ENCODE results near the gene PAIP2B.

PAIP2B gene

DNA sequence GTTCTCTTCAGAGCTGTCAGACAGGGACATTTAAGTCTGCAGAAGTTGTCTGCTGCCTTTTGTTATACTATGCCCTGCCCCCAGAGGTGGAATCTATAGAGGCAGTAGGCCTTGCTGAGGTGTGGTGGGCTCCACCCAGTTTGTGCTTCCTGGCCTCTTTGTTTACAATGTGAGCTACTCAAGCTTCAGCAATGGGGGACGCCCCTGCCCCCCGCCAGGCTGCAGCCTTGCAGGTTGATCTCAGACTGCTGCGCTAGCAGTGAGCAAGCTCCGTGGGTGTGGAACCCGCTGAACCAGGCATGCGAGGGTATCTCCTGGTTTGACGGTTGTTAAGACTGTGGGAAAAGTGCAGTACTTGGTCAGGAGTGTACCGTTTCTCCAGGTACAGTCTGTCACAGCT is 24.0 kb upstream of the PAIP2B start:
- no peak for TF ChIP-seq YY1 (IDR thresholded peaks at IDR 0.05; ENCODE audit: low read depth)
- no peak for TF ChIP-seq ZBTB7A (IDR thresholded peaks at IDR 0.05; ENCODE audit: low read depth)
- no peak for TF ChIP-seq EGR1 (IDR thresholded peaks at IDR 0.05)
- TF ChIP-seq CREB1 (IDR thresholded peaks at IDR 0.05; ENCODE audit: low read depth), result no peak
- no peak for TF ChIP-seq TEAD4 (IDR thresholded peaks at IDR 0.05)
- TF ChIP-seq, protein P1, sequence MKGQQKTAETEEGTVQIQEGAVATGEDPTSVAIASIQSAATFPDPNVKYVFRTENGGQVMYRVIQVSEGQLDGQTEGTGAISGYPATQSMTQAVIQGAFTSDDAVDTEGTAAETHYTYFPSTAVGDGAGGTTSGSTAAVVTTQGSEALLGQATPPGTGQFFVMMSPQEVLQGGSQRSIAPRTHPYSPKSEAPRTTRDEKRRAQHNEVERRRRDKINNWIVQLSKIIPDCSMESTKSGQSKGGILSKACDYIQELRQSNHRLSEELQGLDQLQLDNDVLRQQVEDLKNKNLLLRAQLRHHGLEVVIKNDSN (IDR thresholded peaks at IDR 0.05), result no peak
- TF ChIP-seq, protein P2, sequence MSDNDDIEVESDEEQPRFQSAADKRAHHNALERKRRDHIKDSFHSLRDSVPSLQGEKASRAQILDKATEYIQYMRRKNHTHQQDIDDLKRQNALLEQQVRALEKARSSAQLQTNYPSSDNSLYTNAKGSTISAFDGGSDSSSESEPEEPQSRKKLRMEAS (IDR thresholded peaks at IDR 0.05), result no peak
- no peak for TF ChIP-seq NFIC (IDR thresholded peaks at IDR 0.05)
- TF ChIP-seq CEBPB (IDR thresholded peaks at IDR 0.05), result no peak
- TF ChIP-seq RAD21 (IDR thresholded peaks at IDR 0.05; ENCODE audit: low read depth), result no peak
- TF ChIP-seq EP300 (IDR thresholded peaks at IDR 0.05; ENCODE audit: borderline replicate concordance), result no peak
- no peak for TF ChIP-seq FOXM1 (IDR thresholded peaks at IDR 0.05; ENCODE audit: borderline replicate concordance, low read depth)
- TF ChIP-seq TAF1 (IDR thresholded peaks at IDR 0.05; ENCODE audit: low read depth), result no peak
- TF ChIP-seq TCF12 (IDR thresholded peaks at IDR 0.05; ENCODE audit: low read depth), result no peak
- TF ChIP-seq, protein P3, sequence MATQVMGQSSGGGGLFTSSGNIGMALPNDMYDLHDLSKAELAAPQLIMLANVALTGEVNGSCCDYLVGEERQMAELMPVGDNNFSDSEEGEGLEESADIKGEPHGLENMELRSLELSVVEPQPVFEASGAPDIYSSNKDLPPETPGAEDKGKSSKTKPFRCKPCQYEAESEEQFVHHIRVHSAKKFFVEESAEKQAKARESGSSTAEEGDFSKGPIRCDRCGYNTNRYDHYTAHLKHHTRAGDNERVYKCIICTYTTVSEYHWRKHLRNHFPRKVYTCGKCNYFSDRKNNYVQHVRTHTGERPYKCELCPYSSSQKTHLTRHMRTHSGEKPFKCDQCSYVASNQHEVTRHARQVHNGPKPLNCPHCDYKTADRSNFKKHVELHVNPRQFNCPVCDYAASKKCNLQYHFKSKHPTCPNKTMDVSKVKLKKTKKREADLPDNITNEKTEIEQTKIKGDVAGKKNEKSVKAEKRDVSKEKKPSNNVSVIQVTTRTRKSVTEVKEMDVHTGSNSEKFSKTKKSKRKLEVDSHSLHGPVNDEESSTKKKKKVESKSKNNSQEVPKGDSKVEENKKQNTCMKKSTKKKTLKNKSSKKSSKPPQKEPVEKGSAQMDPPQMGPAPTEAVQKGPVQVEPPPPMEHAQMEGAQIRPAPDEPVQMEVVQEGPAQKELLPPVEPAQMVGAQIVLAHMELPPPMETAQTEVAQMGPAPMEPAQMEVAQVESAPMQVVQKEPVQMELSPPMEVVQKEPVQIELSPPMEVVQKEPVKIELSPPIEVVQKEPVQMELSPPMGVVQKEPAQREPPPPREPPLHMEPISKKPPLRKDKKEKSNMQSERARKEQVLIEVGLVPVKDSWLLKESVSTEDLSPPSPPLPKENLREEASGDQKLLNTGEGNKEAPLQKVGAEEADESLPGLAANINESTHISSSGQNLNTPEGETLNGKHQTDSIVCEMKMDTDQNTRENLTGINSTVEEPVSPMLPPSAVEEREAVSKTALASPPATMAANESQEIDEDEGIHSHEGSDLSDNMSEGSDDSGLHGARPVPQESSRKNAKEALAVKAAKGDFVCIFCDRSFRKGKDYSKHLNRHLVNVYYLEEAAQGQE (IDR thresholded peaks at IDR 0.05; ENCODE audit: low read depth), result no peak

DNA sequence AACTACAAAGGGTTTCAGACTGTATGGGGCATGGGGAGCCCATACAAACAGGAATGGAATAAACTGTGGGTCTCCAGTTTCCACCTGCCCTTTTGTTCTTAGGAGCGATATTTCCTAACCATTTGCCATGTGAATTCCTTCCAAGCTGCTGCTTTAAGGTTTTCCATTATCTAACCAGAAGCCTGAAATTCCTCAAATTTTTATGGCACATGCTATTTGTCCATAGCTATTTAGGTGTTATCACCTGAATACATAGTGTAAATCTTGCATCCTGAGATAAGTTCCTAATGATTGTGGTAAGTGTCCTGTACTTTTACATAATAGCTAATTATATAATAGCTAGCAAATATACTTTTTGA is 17.4 kb upstream of the PAIP2B start:
- TF ChIP-seq TCF12 (IDR thresholded peaks at IDR 0.05; ENCODE audit: low read depth) (no peak), NFIC (IDR thresholded peaks at IDR 0.05) (no peak), CEBPB (IDR thresholded peaks at IDR 0.05) (no peak), TEAD4 (IDR thresholded peaks at IDR 0.05) (no peak), TAF1 (IDR thresholded peaks at IDR 0.05; ENCODE audit: low read depth) (no peak), RAD21 (IDR thresholded peaks at IDR 0.05; ENCODE audit: low read depth) (no peak), EGR1 (IDR thresholded peaks at IDR 0.05) (no peak), CREB1 (IDR thresholded peaks at IDR 0.05; ENCODE audit: low read depth) (no peak), EP300 (IDR thresholded peaks at IDR 0.05; ENCODE audit: borderline replicate concordance) (no peak), FOXM1 (IDR thresholded peaks at IDR 0.05; ENCODE audit: borderline replicate concordance, low read depth) (no peak), ZBTB7A (IDR thresholded peaks at IDR 0.05; ENCODE audit: low read depth) (no peak), YY1 (IDR thresholded peaks at IDR 0.05; ENCODE audit: low read depth) (no peak)
- TF ChIP-seq, protein P1 (IDR thresholded peaks at IDR 0.05), result no peak
- TF ChIP-seq, protein P2 (IDR thresholded peaks at IDR 0.05), result no peak

DNA sequence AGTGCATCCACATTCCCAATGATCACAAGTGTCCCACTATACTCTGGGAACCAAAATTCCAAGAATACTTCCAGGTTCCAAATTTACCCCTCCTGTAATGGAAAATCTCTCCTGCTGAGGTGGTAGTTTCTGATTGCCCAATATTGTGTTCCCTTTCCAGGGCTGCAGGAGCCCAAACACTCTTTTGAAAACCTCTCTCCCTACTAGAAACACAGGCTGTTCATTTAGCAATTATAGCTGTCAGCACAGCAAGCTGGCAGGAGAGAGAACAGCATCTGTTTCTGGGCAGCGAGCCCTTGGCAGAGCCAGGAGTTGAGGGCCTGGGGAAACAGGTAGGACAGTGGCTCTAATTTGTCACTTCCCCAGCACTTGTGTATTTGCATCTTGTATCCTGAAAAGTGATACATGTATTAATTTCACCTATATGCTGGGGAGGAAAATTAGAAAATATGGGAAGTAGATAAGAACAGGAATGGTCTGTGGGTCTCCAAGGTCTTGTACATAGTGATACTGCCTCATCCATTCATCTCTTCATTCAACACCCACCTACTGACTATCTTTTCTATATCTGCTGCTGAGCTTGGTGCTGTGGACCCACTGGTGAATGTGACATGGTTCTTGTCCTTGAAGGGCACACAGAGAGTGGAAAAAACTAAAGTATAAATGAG is 16.9 kb upstream of the PAIP2B start:
- no peak for TF ChIP-seq FOXM1 (IDR thresholded peaks at IDR 0.05; ENCODE audit: borderline replicate concordance, low read depth)
- TF ChIP-seq TCF12 (IDR thresholded peaks at IDR 0.05; ENCODE audit: low read depth), result no peak
- no peak for TF ChIP-seq TEAD4 (IDR thresholded peaks at IDR 0.05)
- no peak for TF ChIP-seq EGR1 (IDR thresholded peaks at IDR 0.05)
- no peak for TF ChIP-seq TAF1 (IDR thresholded peaks at IDR 0.05; ENCODE audit: low read depth)
- no peak for TF ChIP-seq ZBTB7A (IDR thresholded peaks at IDR 0.05; ENCODE audit: low read depth)
- TF ChIP-seq CEBPB (IDR thresholded peaks at IDR 0.05), result no peak
- TF ChIP-seq, protein P2 (IDR thresholded peaks at IDR 0.05), result no peak
- no peak for TF ChIP-seq RAD21 (IDR thresholded peaks at IDR 0.05; ENCODE audit: low read depth)
- TF ChIP-seq, protein P3 (IDR thresholded peaks at IDR 0.05; ENCODE audit: low read depth), result no peak
- TF ChIP-seq NFIC (IDR thresholded peaks at IDR 0.05), result no peak
- no peak for TF ChIP-seq CREB1 (IDR thresholded peaks at IDR 0.05; ENCODE audit: low read depth)
- TF ChIP-seq, protein P1 (IDR thresholded peaks at IDR 0.05), result no peak
- TF ChIP-seq EP300 (IDR thresholded peaks at IDR 0.05; ENCODE audit: borderline replicate concordance), result no peak

DNA sequence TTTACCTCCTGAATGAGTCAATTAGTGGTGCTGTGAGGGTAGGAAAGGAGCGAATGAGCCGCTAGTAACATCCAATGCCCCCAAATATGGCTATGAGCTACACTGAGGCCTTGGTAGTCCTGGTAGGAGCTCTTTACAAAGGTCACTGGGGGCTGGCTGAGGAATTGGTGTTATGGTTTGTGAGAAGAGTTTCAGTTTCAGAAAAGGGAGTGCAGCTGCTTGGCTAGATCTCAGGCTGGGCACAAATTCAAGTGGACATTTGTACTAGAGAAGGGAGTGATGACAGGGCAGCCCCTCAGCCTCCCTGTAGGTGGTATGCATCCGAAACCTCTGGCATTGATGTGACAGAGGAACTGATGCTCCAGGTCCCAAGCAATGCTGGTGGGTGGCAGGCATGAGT is 13.9 kb upstream of the PAIP2B start:
- TF ChIP-seq, protein P3 (IDR thresholded peaks at IDR 0.05; ENCODE audit: low read depth), result no peak
- TF ChIP-seq FOXM1 (IDR thresholded peaks at IDR 0.05; ENCODE audit: borderline replicate concordance, low read depth) (no peak), CEBPB (IDR thresholded peaks at IDR 0.05) (no peak), EP300 (IDR thresholded peaks at IDR 0.05; ENCODE audit: borderline replicate concordance) (no peak), NFIC (IDR thresholded peaks at IDR 0.05) (no peak), CREB1 (IDR thresholded peaks at IDR 0.05; ENCODE audit: low read depth) (no peak), TAF1 (IDR thresholded peaks at IDR 0.05; ENCODE audit: low read depth) (no peak), EGR1 (IDR thresholded peaks at IDR 0.05) (no peak), TEAD4 (IDR thresholded peaks at IDR 0.05) (no peak), YY1 (IDR thresholded peaks at IDR 0.05; ENCODE audit: low read depth) (no peak), RAD21 (IDR thresholded peaks at IDR 0.05; ENCODE audit: low read depth) (no peak)
- TF ChIP-seq, protein P1 (IDR thresholded peaks at IDR 0.05), result no peak

Data from Ishikawa (cell line).